H1 (cell line): ENCODE results near the gene TUBA1A. TPM values are rescaled to one million over a fixed set of nuclear protein-coding genes. Genes with fewer than 3 reads are reported as not detected.

ENCODE experiments used
- CTCF ChIA-PET: fragments of 300-600 bp; sonication (Branson Sonifier 250); formaldehyde crosslinking; loops from one replicate; lab custom pipeline; 2021; ENCODE audit not compliant: partially characterized antibody; lab: Charles Lee
- POLR2A ChIA-PET: fragments of 300-600 bp; sonication (Branson Sonifier 250); formaldehyde crosslinking; loops from one replicate; lab custom pipeline; 2021; ENCODE audit warnings: inconsistent platforms; ENCODE audit not compliant: partially characterized antibody; lab: Charles Lee
- DNase-seq, 2 experiments: peaks; one replicate each; pipeline versions ENCODE4 v3.0.0 to v3.0.0-alpha.2; 2010 to 2022; ENCODE audit warnings: low spot score in 2 of 2, low read depth in 1 of 2, mixed read lengths in 1 of 2
- FAIRE-seq: peaks from 2 replicates; lab custom pipeline; 2011; peaks lifted over from hg19 to GRCh38; lab: Jason Lieb, UNC
- H2AFZ ChIP-seq: 2 replicates; pipeline ENCODE4 v1.8.1; 2012; ENCODE audit warnings: low read length, inconsistent platforms
- H2AK5ac ChIP-seq: 2 replicates; pipeline ENCODE4 v1.6.1; 2013; ENCODE audit warnings: low read depth, low read length
- H2BK120ac ChIP-seq: replicated peaks from 2 replicates; pipeline ENCODE3; 2013; ENCODE audit warnings: low read depth, low read length, inconsistent platforms
- H2BK12ac ChIP-seq: 2 replicates; pipeline ENCODE4 v1.6.1; 2013; ENCODE audit warnings: low read depth, low read length
- H2BK15ac ChIP-seq: 2 replicates; pipeline ENCODE4 v1.6.1; 2013; ENCODE audit warnings: low read length
- H2BK20ac ChIP-seq: 2 replicates; pipeline ENCODE4 v1.6.1; 2013; ENCODE audit warnings: low read length
- H2BK5ac ChIP-seq: 2 replicates; pipeline ENCODE4 v1.6.1; 2013; ENCODE audit warnings: low read depth, low read length
- H3K14ac ChIP-seq: 2 replicates; pipeline ENCODE4 v1.6.1; 2013; ENCODE audit warnings: inconsistent platforms; ENCODE audit not compliant: insufficient read length
- H3K18ac ChIP-seq: 2 replicates; pipeline ENCODE4 v1.6.1; 2013; ENCODE audit warnings: low read length; ENCODE audit errors: extremely low read depth
- H3K23ac ChIP-seq: 2 replicates; pipeline ENCODE4 v1.6.1; 2013; ENCODE audit warnings: inconsistent platforms; ENCODE audit not compliant: insufficient read length
- H3K23me2 ChIP-seq: 2 replicates; pipeline ENCODE4 v1.6.1; 2013; ENCODE audit warnings: low read depth, low read length
- H3K27ac ChIP-seq: 2 replicates; pipeline ENCODE4 v1.6.1; 2011; ENCODE audit warnings: low read depth, low read length, inconsistent platforms
- H3K27me3 ChIP-seq, 4 experiments: replicated peaks in 1 of 4; 1 replicate in 1 of 4; 2 replicates in 3 of 4; pipeline versions ENCODE4 v1.6.1 to v1.8.1; 2011 to 2013; ENCODE audit warnings: low read length in 3 of 4, mild to moderate bottlenecking in 3 of 4, inconsistent platforms in 2 of 4, mixed read lengths in 2 of 4, moderate library complexity in 1 of 4; ENCODE audit not compliant: control insufficient read depth in 3 of 4, insufficient read depth in 3 of 4; ENCODE audit errors: extremely low read depth in 1 of 4
- H3K36me3 ChIP-seq, 4 experiments: 2 replicates each; pipeline versions ENCODE4 v1.6.1 to v1.8.1; 2011 to 2013; ENCODE audit warnings: mild to moderate bottlenecking in 4 of 4, low read length in 3 of 4, moderate library complexity in 2 of 4, control low read depth in 1 of 4, inconsistent platforms in 1 of 4; ENCODE audit not compliant: insufficient read depth in 4 of 4, control insufficient read depth in 2 of 4
- H3K4ac ChIP-seq: replicated peaks from 2 replicates; pipeline ENCODE3; 2013; ENCODE audit warnings: low read length, low read depth, mixed read lengths, inconsistent platforms; ENCODE audit not compliant: insufficient read length
- H3K4me1 ChIP-seq, 4 experiments: replicated peaks in 1 of 4; 1 replicate in 1 of 4; 2 replicates in 3 of 4; pipeline versions ENCODE4 v1.6.1 to v1.8.1; 2011 to 2013; ENCODE audit warnings: low read length in 3 of 4, inconsistent platforms in 2 of 4, mixed read lengths in 1 of 4; ENCODE audit not compliant: insufficient read depth in 4 of 4, control insufficient read depth in 3 of 4
- H3K4me2 ChIP-seq, 2 experiments: 2 replicates each; pipeline versions ENCODE4 v1.6.1 to v1.8.1; 2011 to 2013; ENCODE audit warnings: low read depth in 2 of 2, low read length in 2 of 2, control low read depth in 1 of 2, inconsistent platforms in 1 of 2, mild to moderate bottlenecking in 1 of 2; ENCODE audit not compliant: insufficient read depth in 1 of 2
- H3K4me3 ChIP-seq, 4 experiments: fragments of 200-600, 300-600 bp in 1 of 4; sonication (generic), shearing (Covaris generic), sonication (Bioruptor Twin) in 1 of 4; 2 replicates each; pipeline versions ENCODE4 v1.5.1 to v1.8.1; 2011 to 2016; ENCODE audit warnings: low read length in 4 of 4, low read depth in 3 of 4, control low read depth in 2 of 4, inconsistent platforms in 2 of 4, mild to moderate bottlenecking in 2 of 4, mixed read lengths in 1 of 4, moderate library complexity in 1 of 4; ENCODE audit not compliant: insufficient read depth in 2 of 4; ENCODE audit errors: extremely low read depth in 1 of 4
- H3K56ac ChIP-seq: replicated peaks from 2 replicates; pipeline ENCODE3; 2013; ENCODE audit warnings: low read depth, mild to moderate bottlenecking, mixed read lengths, low read length, inconsistent platforms; ENCODE audit not compliant: insufficient read length
- H3K79me1 ChIP-seq: 2 replicates; pipeline ENCODE4 v1.6.1; 2013; ENCODE audit warnings: low read depth, low read length, control low read depth
- H3K79me2 ChIP-seq, 2 experiments: 2 replicates each; pipeline versions ENCODE4 v1.6.1 to v1.8.1; 2012 to 2013; ENCODE audit warnings: low read length in 2 of 2, mild to moderate bottlenecking in 2 of 2, inconsistent platforms in 1 of 2; ENCODE audit not compliant: insufficient read depth in 2 of 2, control insufficient read depth in 1 of 2
- H3K9ac ChIP-seq, 4 experiments: replicated peaks in 1 of 4; 1 replicate in 1 of 4; 2 replicates in 3 of 4; pipeline versions ENCODE4 v1.6.1 to v1.8.1; 2011 to 2013; ENCODE audit warnings: low read depth in 3 of 4, low read length in 3 of 4, control low read depth in 2 of 4, mild to moderate bottlenecking in 2 of 4, moderate library complexity in 2 of 4, inconsistent platforms in 1 of 4; ENCODE audit errors: extremely low read depth in 1 of 4
- H3K9me3 ChIP-seq, 2 experiments: 2 replicates each; pipeline versions ENCODE4 v1.6.1 to v1.8.1; 2012 to 2013; ENCODE audit warnings: mild to moderate bottlenecking in 2 of 2, moderate library complexity in 2 of 2, control low read depth in 1 of 2, inconsistent platforms in 1 of 2, low read depth in 1 of 2, low read length in 1 of 2, mixed read lengths in 1 of 2; ENCODE audit not compliant: insufficient read depth in 2 of 2
- H4K20me1 ChIP-seq, 2 experiments: replicated peaks in 1 of 2; 2 replicates each; pipeline versions ENCODE3 to v1.8.1; 2011 to 2013; ENCODE audit warnings: inconsistent platforms in 2 of 2, low read length in 2 of 2, mild to moderate bottlenecking in 1 of 2; ENCODE audit not compliant: insufficient read depth in 2 of 2, control insufficient read depth in 1 of 2
- H4K5ac ChIP-seq: 2 replicates; pipeline ENCODE4 v1.6.1; 2013; ENCODE audit warnings: low read length, low read depth, mixed read lengths, inconsistent platforms; ENCODE audit not compliant: insufficient read length
- H4K8ac ChIP-seq: 2 replicates; pipeline ENCODE4 v1.8.0; 2013; ENCODE audit warnings: mild to moderate bottlenecking, moderate library complexity, low read length, inconsistent platforms; ENCODE audit not compliant: insufficient read depth; ENCODE audit errors: extremely low read depth
- H4K91ac ChIP-seq: replicated peaks from 2 replicates; pipeline ENCODE3; 2013; ENCODE audit warnings: low read length, mixed read lengths, inconsistent platforms; ENCODE audit not compliant: insufficient read length
- CHD2 ChIP-seq: IDR thresholded peaks from 2 replicates; pipeline ENCODE4 v1.6.1; 2012; ENCODE audit warnings: low read length, improper control_type of control experiment
- CREB1 ChIP-seq: IDR thresholded peaks from 2 replicates; pipeline ENCODE4 v1.6.1; 2012; ENCODE audit warnings: inconsistent platforms
- CTCF ChIP-seq, 3 experiments: IDR thresholded peaks; 1 replicate in 2 of 3; 2 replicates in 1 of 3; pipeline versions ENCODE4 v1.5.1 to v1.6.1; 2011; ENCODE audit warnings: low read length in 3 of 3, mild to moderate bottlenecking in 3 of 3, inconsistent platforms in 2 of 3, low read depth in 1 of 3, moderate library complexity in 1 of 3; ENCODE audit not compliant: insufficient read depth in 1 of 3; ENCODE audit errors: control extremely low read depth in 1 of 3
- EP300 ChIP-seq, 2 experiments: IDR thresholded peaks; 1 replicate in 1 of 2; 2 replicates in 1 of 2; pipeline ENCODE4 v1.6.1; 2011 to 2012; ENCODE audit warnings: low read depth in 2 of 2, low read length in 2 of 2, mild to moderate bottlenecking in 2 of 2, borderline replicate concordance in 1 of 2, inconsistent platforms in 1 of 2, moderate library complexity in 1 of 2
- FOSL1 ChIP-seq: IDR thresholded peaks from 2 replicates; pipeline ENCODE4 v1.6.1; 2011; ENCODE audit warnings: mild to moderate bottlenecking, low read depth, low read length, moderate library complexity; ENCODE audit not compliant: insufficient read depth
- HDAC2 ChIP-seq, 2 experiments: fragments of 300-600 bp in 1 of 2; sonication (generic) in 1 of 2; IDR thresholded peaks; 2 replicates each; pipeline ENCODE4 v1.6.1; 2011 to 2012; ENCODE audit warnings: low read depth in 2 of 2, low read length in 2 of 2, mild to moderate bottlenecking in 2 of 2, moderate library complexity in 2 of 2, borderline replicate concordance in 1 of 2, inconsistent platforms in 1 of 2
- POLR2AphosphoS5 ChIP-seq: IDR thresholded peaks from 2 replicates; pipeline ENCODE4 v1.6.1; 2011; ENCODE audit warnings: low read depth, low read length
- SAP30 ChIP-seq: fragments of 300-600 bp; sonication (generic); IDR thresholded peaks from 2 replicates; pipeline ENCODE4 v1.7.1; 2012; ENCODE audit warnings: low read length, moderate library complexity, mild to moderate bottlenecking, inconsistent platforms; ENCODE audit not compliant: insufficient read depth, insufficient replicate concordance
- SP2 ChIP-seq: IDR thresholded peaks from 2 replicates; pipeline ENCODE4 v1.6.1; 2012; ENCODE audit warnings: mild to moderate bottlenecking, low read length, inconsistent platforms
- SP4 ChIP-seq: IDR thresholded peaks from 2 replicates; pipeline ENCODE4 v1.6.1; 2012; ENCODE audit warnings: low read length, inconsistent platforms
- TAF1 ChIP-seq: IDR thresholded peaks from 2 replicates; pipeline ENCODE4 v1.6.1; 2011; ENCODE audit warnings: mild to moderate bottlenecking, low read depth, low read length
- WGBS, 2 experiments: shearing (Covaris generic) in 1 of 2; methylation state at CpG; one replicate each; pipeline versions ENCODE4 v1.1.6 to v1.1.7; 2013 to 2015; ENCODE audit warnings: low lambda C conversion rate in 2 of 2, mixed read lengths in 2 of 2, inconsistent platforms in 1 of 2, low coverage in 1 of 2, missing lambda C conversion rate in 1 of 2; ENCODE audit not compliant: insufficient replicate concordance in 2 of 2, insufficient coverage in 1 of 2, insufficient read length in 1 of 2; ENCODE audit errors: extremely low coverage in 1 of 2, missing lambda C conversion rate in 1 of 2; 5-methylcytosine and 5-hydroxymethylcytosine counted together
- polyA plus RNA-seq, 7 experiments: library from polyadenylated mRNA; depleted of rRNA in 3 of 7; stranded (reverse) in 5 of 7; unstranded in 2 of 7; fragments of >200 nt in 5 of 7; fragments of 200-250 nt in 2 of 7; gene quantifications; 1 replicate in 5 of 7; 2 replicates in 1 of 7; 4 replicates in 1 of 7; pipeline versions ENCODE4 v1.2.1 to v1.2.3, GENCODE V29; 2011 to 2013; ENCODE audit warnings: missing spikeins in 2 of 7, mixed read lengths in 2 of 7
- total RNA-seq: library from RNA; stranded (reverse); fragmentation: NEBNext Ultra II Directional; extraction: Animal tissue kit (Norgen Biotek cat#: 25700); gene quantifications from 2 replicates; pipeline ENCODE4 v1.2.1, GENCODE V29; 2021

The TUBA1A gene
- total and polyA plus RNA-seq, 2 of the 8 experiments (the other 6 are each of a cell fraction or from before 2014, with no cell fraction given) = 283 to 1,018 TPM

GRCh38 chr12:49220972-49221371 lies 32.1 kb upstream of the TUBA1A start:
- Histone ChIP-seq H2BK12ac (no peak overlapping the region), H3K23ac (no peak overlapping the region), H3K14ac (no peak overlapping the region), H3K79me1 (no peaks in the 10 kb centered on the region), H3K4me3 (no peak overlapping the region), H3K27me3 (no peaks in the 10 kb centered on the region), H3K79me2 (no peaks in the 10 kb centered on the region), H4K20me1 (no peaks in the 10 kb centered on the region), H4K8ac (no peak overlapping the region), H2AK5ac (no peak overlapping the region), H2BK20ac (no peak overlapping the region), H3K4ac (no peak overlapping the region), H4K91ac (no peak overlapping the region), H2BK5ac (no peak overlapping the region), H4K5ac (no peak overlapping the region), H3K36me3 (no peaks in the 10 kb centered on the region), H3K4me1 (peaks cover 0 to 3% (median 1%) of the 10 kb centered on the region in 4 experiments; a peak in 2 of 7 replicates), H3K4me2 (no peak overlapping the region), H2AFZ (peak overlapping the region; percentile 73; the same call in 1 of the 2 replicates), H3K27ac (no peak overlapping the region), H3K56ac (no peak overlapping the region), H3K18ac (no peak overlapping the region), H2BK120ac (no peak overlapping the region), H2BK15ac (no peak overlapping the region), H3K23me2 (no peaks in the 10 kb centered on the region), H3K9ac (no peak overlapping the region), H3K9me3 (no peaks in the 10 kb centered on the region)
- 77% methylated on average over 4 of the region's 4 CpGs; no CpG with 5 or more reads in 1 of the 2 experiments for WGBS, 2 experiments
- ChIA-PET CTCF (interaction anchor here (0.9 to 3.4 kb wide), 2 partner anchors 74 to 133 kb away, joined by 3 to 9 read pairs; partner anchors contain the start of gene PRPH), POLR2A (interaction anchor here (1.0 to 3.7 kb wide), 4 partner anchors 44 to 133 kb away, joined by 3 to 20 read pairs (median 6); partner anchors contain the start of genes TUBA1B and TUBA1C)
- no peak for DNase-seq
- no peak for FAIRE-seq
- TF ChIP-seq TAF1 = no peak
- TF ChIP-seq SAP30 = no peak
- TF ChIP-seq SP4 = no peak
- TF ChIP-seq CREB1 = no peak
- no peak for TF ChIP-seq CTCF (IDR thresholded peaks at IDR 0.05; ENCODE audit: control extremely low read depth in 1 of 3, insufficient read depth in 1 of 3, low read depth in 1 of 3, low read length in 3 of 3)
- no peak for TF ChIP-seq SP2
- TF ChIP-seq CHD2 = no peak
- TF ChIP-seq FOSL1 = no peak
- TF ChIP-seq POLR2AphosphoS5 = no peak
- no peak for TF ChIP-seq EP300 (IDR thresholded peaks at IDR 0.05; ENCODE audit: borderline replicate concordance in 1 of 2, low read depth in 2 of 2, low read length in 2 of 2)
- no peak for TF ChIP-seq HDAC2 (IDR thresholded peaks at IDR 0.05; ENCODE audit: borderline replicate concordance in 1 of 2, low read depth in 2 of 2, low read length in 2 of 2)
